OCI-LY7 (cell line): Measurements from ENCODE around the gene AGBL1. TPM values are rescaled to one million over a fixed set of nuclear protein-coding genes. Genes with fewer than 3 reads are reported as not detected.

Experiments used
- BruUV-seq: library from RNA; stranded (reverse); fragments of 400-500 nt; replicated peaks from 2 replicates; lab custom pipeline; 2021; lab: Mats Ljungman, UMichigan
- CTCF ChIA-PET: fragments of 300-600 bp; sonication (Branson Sonifier 250); formaldehyde crosslinking; loops from one replicate; lab custom pipeline; 2022; ENCODE audit warnings: antibody characterized with exemption; ENCODE audit not compliant: unreplicated experiment; lab: Charles Lee
- POLR2A ChIA-PET: fragments of 300-600 bp; sonication (Branson Sonifier 250); formaldehyde crosslinking; loops from one replicate; lab custom pipeline; 2022; ENCODE audit warnings: antibody characterized with exemption; lab: Charles Lee
- DNase-seq: peaks from one replicate; pipeline ENCODE4 v3.0.0-alpha.2; 2015; ENCODE audit warnings: low spot score
- H2AFZ ChIP-seq: fragments of 200-600 bp; sonication (generic), shearing (Covaris generic); 2 replicates; pipeline ENCODE4 v1.6.1; 2014; ENCODE audit warnings: mild to moderate bottlenecking, antibody characterized with exemption, low read length, moderate library complexity
- H3K27ac ChIP-seq: fragments of 200-600 bp; sonication (generic); 2 replicates; pipeline ENCODE4 v1.5.1; 2014; ENCODE audit warnings: mixed run types, low read depth, mild to moderate bottlenecking, moderate library complexity, low read length, inconsistent platforms; ENCODE audit not compliant: poor library complexity, severe bottlenecking
- H3K36me3 ChIP-seq: fragments of 200-600 bp; sonication (generic); 2 replicates; pipeline ENCODE4 v1.6.1; 2014; ENCODE audit warnings: mild to moderate bottlenecking, antibody characterized with exemption, low read length, moderate library complexity, mixed read lengths; ENCODE audit not compliant: insufficient read depth
- H3K4me1 ChIP-seq: fragments of 200-600 bp; sonication (generic); 2 replicates; pipeline ENCODE4 v1.5.1; 2014; ENCODE audit warnings: mild to moderate bottlenecking, low read length; ENCODE audit not compliant: insufficient read depth, poor library complexity, severe bottlenecking
- H3K4me2 ChIP-seq: fragments of 200-600 bp; sonication (generic); 2 replicates; pipeline ENCODE4 v1.6.1; 2014; ENCODE audit warnings: mild to moderate bottlenecking, low read length
- H3K4me3 ChIP-seq: fragments of 200-600 bp; sonication (generic); 2 replicates; pipeline ENCODE4 v1.5.1; 2014; ENCODE audit warnings: mild to moderate bottlenecking, low read depth, low read length; ENCODE audit not compliant: poor library complexity, severe bottlenecking
- H3K79me2 ChIP-seq: fragments of 200-600 bp; sonication (generic); 2 replicates; pipeline ENCODE4 v1.6.1; 2016; ENCODE audit warnings: low read depth, mild to moderate bottlenecking, low read length, moderate library complexity, mixed read lengths; ENCODE audit not compliant: insufficient read depth
- H3K9me2 ChIP-seq: fragments of 200-600 bp; sonication (generic); 2 replicates; pipeline ENCODE4 v1.6.1; 2016; ENCODE audit warnings: mild to moderate bottlenecking, low read length, mixed read lengths; ENCODE audit not compliant: insufficient read depth
- H3K9me3 ChIP-seq: fragments of 200-600 bp; sonication (generic); 2 replicates; pipeline ENCODE4 v1.6.1; 2014; ENCODE audit warnings: mild to moderate bottlenecking, mixed run types, low read length, mixed read lengths
- H4K20me1 ChIP-seq: fragments of 200-600 bp; sonication (generic); 2 replicates; pipeline ENCODE4 v1.6.1; 2014; ENCODE audit warnings: mild to moderate bottlenecking, antibody characterized with exemption, low read length, moderate library complexity, mixed read lengths; ENCODE audit not compliant: insufficient read depth
- EZH2phosphoT487 ChIP-seq: fragments of 200-600 bp; sonication (generic); IDR thresholded peaks from 2 replicates; pipeline ENCODE4 v1.6.1; 2018; ENCODE audit warnings: low read depth, borderline replicate concordance, mild to moderate bottlenecking, mixed run types, antibody characterized with exemption, low read length, moderate library complexity, mixed read lengths
- intact Hi-C: fragments of 100-400 bp; cut with micrococcal nuclease; formaldehyde crosslinking; loops from one replicate; pipeline ENCODE4 v1.10.0; 2022; ENCODE audit not compliant: unreplicated experiment
- total RNA-seq, 2 experiments: library from RNA; depleted of rRNA in 1 of 2; stranded (reverse); fragments of >200 nt in 1 of 2; shearing (Covaris generic) in 1 of 2; gene quantifications; 2 replicates each; pipeline ENCODE4 v1.2.3, GENCODE V29; 2014 to 2022
- TF ChIP-seq, protein P1 (sequence below): fragments of 200-600 bp; sonication (generic); conservative IDR thresholded peaks from 2 replicates; pipeline ENCODE4 v1.5.1; 2014; ENCODE audit warnings: mild to moderate bottlenecking, antibody characterized with exemption, low read length, moderate library complexity, mixed read lengths

AGBL1 gene
- total RNA-seq, 2 experiments from 2014 or later: not detected

DNA sequence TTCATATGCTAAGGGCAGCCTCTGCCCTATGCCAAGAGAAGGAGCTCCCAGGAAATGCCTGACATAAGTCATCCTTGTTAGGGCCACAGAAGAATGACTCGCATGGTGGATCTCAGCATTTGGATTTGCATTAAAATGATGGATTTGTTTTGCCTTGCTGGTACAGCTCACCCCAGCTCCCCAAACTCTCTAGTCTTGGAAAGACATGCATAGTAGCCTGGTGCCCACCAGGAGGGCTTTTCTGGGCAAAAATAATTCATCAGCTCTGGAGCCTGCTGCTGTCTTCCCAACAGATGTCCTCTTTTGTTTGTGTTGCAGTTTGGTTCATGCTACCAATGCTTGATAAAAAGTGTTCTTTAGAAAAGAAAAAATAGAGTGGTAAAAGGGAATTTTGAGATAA lies 833.0 kb downstream of the AGBL1 start:
- Histone ChIP-seq H3K36me3 (no peaks in the 10 kb centered on the region), H3K4me3 (no peak overlapping the region), H3K4me2 (no peak overlapping the region), H3K9me3 (no peaks in the 10 kb centered on the region), H4K20me1 (no peaks in the 10 kb centered on the region), H3K4me1 (no peaks in the 10 kb centered on the region), H2AFZ (no peak overlapping the region), H3K9me2 (no peaks in the 10 kb centered on the region), H3K79me2 (no peaks in the 10 kb centered on the region), H3K27ac (no peak overlapping the region)
- no peak for DNase-seq
- intact Hi-C loops: no loop called here
- TF ChIP-seq EZH2phosphoT487: no peak
- TF ChIP-seq, protein P1, sequence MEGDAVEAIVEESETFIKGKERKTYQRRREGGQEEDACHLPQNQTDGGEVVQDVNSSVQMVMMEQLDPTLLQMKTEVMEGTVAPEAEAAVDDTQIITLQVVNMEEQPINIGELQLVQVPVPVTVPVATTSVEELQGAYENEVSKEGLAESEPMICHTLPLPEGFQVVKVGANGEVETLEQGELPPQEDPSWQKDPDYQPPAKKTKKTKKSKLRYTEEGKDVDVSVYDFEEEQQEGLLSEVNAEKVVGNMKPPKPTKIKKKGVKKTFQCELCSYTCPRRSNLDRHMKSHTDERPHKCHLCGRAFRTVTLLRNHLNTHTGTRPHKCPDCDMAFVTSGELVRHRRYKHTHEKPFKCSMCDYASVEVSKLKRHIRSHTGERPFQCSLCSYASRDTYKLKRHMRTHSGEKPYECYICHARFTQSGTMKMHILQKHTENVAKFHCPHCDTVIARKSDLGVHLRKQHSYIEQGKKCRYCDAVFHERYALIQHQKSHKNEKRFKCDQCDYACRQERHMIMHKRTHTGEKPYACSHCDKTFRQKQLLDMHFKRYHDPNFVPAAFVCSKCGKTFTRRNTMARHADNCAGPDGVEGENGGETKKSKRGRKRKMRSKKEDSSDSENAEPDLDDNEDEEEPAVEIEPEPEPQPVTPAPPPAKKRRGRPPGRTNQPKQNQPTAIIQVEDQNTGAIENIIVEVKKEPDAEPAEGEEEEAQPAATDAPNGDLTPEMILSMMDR: no peak
- no TSS peak for BruUV-seq
- ChIA-PET CTCF (no interaction called here), POLR2A (interaction anchor here (0.7 kb wide), 1 partner anchor 17 kb away, joined by 3 read pairs; no protein-coding TSS in a partner anchor)

DNA sequence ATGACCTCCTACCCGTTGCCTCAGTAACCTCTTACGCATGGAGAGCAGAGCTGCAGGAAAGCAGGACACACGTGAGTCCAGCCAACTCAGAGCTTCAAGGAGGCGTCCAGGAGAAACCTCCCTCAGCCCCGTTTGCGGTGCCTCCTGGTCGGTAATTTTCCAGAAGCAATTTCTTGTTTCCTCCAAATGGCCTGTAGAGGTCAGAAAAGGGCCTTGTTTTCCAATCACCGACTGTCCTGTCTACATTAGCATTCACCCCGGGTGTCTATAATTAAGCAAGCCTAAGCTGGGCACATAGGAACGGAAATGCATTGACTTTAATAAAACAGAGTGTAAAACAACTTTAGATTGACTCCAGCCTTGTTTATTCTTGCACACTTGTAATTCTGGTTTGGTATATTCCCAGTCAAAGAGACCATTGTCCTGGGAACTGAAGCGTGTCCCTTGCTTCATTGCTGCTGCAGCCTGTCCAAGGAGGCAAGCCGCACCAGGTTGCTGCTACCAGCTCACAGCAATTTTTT lies 836.2 kb downstream of the AGBL1 start:
- Histone ChIP-seq H3K27ac (no peak overlapping the region), H3K4me2 (no peak overlapping the region), H4K20me1 (no peaks in the 10 kb centered on the region), H3K4me3 (no peak overlapping the region), H3K9me2 (no peaks in the 10 kb centered on the region), H3K4me1 (no peaks in the 10 kb centered on the region), H3K36me3 (no peaks in the 10 kb centered on the region), H3K9me3 (no peaks in the 10 kb centered on the region), H3K79me2 (no peaks in the 10 kb centered on the region), H2AFZ (no peak overlapping the region)
- BruUV-seq: no TSS peak
- no peak for TF ChIP-seq EZH2phosphoT487
- TF ChIP-seq, protein P1: peak; percentile 54; the same call in 1 of the 2 replicates
- POLR2A ChIA-PET: no interaction called here
- intact Hi-C loops: no loop called here
- DNase-seq: peak; percentile 8
- CTCF ChIA-PET: no interaction called here

DNA sequence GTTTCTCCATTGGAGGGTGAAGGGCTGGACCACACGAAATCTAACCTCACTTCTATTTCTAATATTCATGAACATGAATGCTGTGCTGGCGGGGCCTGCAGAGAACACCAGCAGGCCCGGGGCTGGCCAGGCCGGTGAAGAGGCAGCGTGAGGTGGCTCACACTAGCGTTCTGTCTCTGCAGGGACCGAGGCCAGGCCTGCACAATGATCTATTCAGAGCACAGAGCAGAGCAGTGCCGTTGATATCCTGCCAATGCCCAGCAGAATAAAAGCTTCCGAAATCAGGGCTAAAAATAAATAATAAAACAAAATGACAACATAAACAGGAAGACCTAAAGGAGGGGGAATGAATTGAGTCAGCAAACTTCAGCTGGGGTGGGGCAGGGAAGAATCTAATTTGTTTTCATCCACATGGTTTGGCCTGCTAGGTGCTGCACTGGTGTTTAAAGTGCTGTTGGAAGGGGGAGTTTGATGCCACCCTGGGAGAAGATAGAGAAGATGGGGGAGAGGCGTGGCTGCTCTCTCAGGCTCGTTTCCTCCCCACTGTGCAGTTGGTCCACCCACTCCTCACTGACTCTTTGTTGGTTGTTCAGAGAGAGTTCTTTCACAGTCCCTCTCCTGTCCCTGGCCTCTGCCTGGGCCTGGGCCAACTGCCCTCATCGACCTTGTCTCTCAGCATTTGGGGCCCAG lies 837.1 kb downstream of the AGBL1 start:
- no peak overlapping the region for H3K27ac ChIP-seq
- no peak overlapping the region for H3K4me2 ChIP-seq
- no TSS peak for BruUV-seq
- H3K4me3 ChIP-seq: no peak overlapping the region
- no peak for DNase-seq
- ChIA-PET CTCF (no interaction called here), POLR2A (no interaction called here)
- no peaks in the 10 kb centered on the region for H3K4me1 ChIP-seq
- H3K9me2 ChIP-seq: no peaks in the 10 kb centered on the region
- no peaks in the 10 kb centered on the region for H3K79me2 ChIP-seq
- no peaks in the 10 kb centered on the region for H3K36me3 ChIP-seq
- no peaks in the 10 kb centered on the region for H4K20me1 ChIP-seq
- intact Hi-C loops: no loop called here
- H3K9me3 ChIP-seq: no peaks in the 10 kb centered on the region
- TF ChIP-seq, protein P1: no peak
- no peak for TF ChIP-seq EZH2phosphoT487
- no peak overlapping the region for H2AFZ ChIP-seq
